Fibroblast of skin of right quadriceps (primary cell): ENCODE measurements around the gene SLC8A3.
A peak's percentile ranks its signal among the peaks of the same experiment; 100 is the strongest.

Experiments used
- DNase-seq: peaks from one replicate; pipeline ENCODE4 v3.0.0-alpha.2; 2013

The SLC8A3 gene

GRCh38 chr14:70113211-70113610, 75.5 kb downstream of the SLC8A3 start:
- no peak for DNase-seq

- DNase-seq = no peak
Measured at GRCh38 chr14:70108419-70108818, 80.3 kb downstream of the SLC8A3 start.

- DNase-seq = no peak
Measured at GRCh38 chr14:70107309-70107708, 81.4 kb downstream of the SLC8A3 start.

GRCh38 chr14:70100071-70100470, 88.7 kb downstream of the SLC8A3 start:
- no peak for DNase-seq

GRCh38 chr14:70098250-70098809, 90.4 kb downstream of the SLC8A3 start:
- peak; percentile 15 for DNase-seq

GRCh38 chr14:70097576-70098249, 91.0 kb downstream of the SLC8A3 start:
- DNase-seq = no peak

- DNase-seq = no peak
Measured at GRCh38 chr14:70096866-70097265, 91.9 kb downstream of the SLC8A3 start.

GRCh38 chr14:70094631-70095030, 94.1 kb downstream of the SLC8A3 start:
- no peak for DNase-seq

- no peak for DNase-seq
Measured at GRCh38 chr14:70094106-70094505, 94.6 kb downstream of the SLC8A3 start.

GRCh38 chr14:70093156-70093555, 95.6 kb downstream of the SLC8A3 start:
- no peak for DNase-seq

- no peak for DNase-seq
Measured at GRCh38 chr14:70087380-70087697, 101.4 kb downstream of the SLC8A3 start.

GRCh38 chr14:70086685-70087379, 101.9 kb downstream of the SLC8A3 start:
- peak; percentile 21 for DNase-seq

- no peak for DNase-seq
Measured at GRCh38 chr14:70084226-70084625, 104.5 kb downstream of the SLC8A3 start.

GRCh38 chr14:70082394-70082793, 106.4 kb downstream of the SLC8A3 start:
- DNase-seq = no peak

- no peak for DNase-seq
Measured at GRCh38 chr14:70080076-70080475, 108.7 kb downstream of the SLC8A3 start.

- DNase-seq = no peak
Measured at GRCh38 chr14:70078329-70078728, 110.4 kb downstream of the SLC8A3 start.

GRCh38 chr14:70077720-70078119, 111.0 kb downstream of the SLC8A3 start:
- DNase-seq = no peak

- no peak for DNase-seq
Measured at GRCh38 chr14:70077005-70077404, 111.7 kb downstream of the SLC8A3 start.

- peak; percentile 36 for DNase-seq
Measured at GRCh38 chr14:70073924-70074566, 114.7 kb downstream of the SLC8A3 start.

- no peak for DNase-seq
Measured at GRCh38 chr14:70069186-70069585, 119.6 kb downstream of the SLC8A3 start.

GRCh38 chr14:70067810-70068209, 120.9 kb downstream of the SLC8A3 start:
- no peak for DNase-seq

- DNase-seq = no peak
Measured at GRCh38 chr14:70064136-70064865, 124.5 kb downstream of the SLC8A3 start.

- no peak for DNase-seq
Measured at GRCh38 chr14:70061108-70061507, 127.6 kb downstream of the SLC8A3 start.
